Measurements from ENCODE around the gene ZNF701. TPM values are rescaled to one million over a fixed set of nuclear protein-coding genes. Genes with fewer than 3 reads are reported as not detected.
"Not testable (repeated sequence)": the region's sequence is repeated elsewhere in the genome, so short reads cannot be mapped to it uniquely, and the experiment has no call there.

ZNF701 gene
- total and polyA plus RNA-seq, 2 experiments from 2014 or later, result 8.5 to 24.7 TPM

DNA sequence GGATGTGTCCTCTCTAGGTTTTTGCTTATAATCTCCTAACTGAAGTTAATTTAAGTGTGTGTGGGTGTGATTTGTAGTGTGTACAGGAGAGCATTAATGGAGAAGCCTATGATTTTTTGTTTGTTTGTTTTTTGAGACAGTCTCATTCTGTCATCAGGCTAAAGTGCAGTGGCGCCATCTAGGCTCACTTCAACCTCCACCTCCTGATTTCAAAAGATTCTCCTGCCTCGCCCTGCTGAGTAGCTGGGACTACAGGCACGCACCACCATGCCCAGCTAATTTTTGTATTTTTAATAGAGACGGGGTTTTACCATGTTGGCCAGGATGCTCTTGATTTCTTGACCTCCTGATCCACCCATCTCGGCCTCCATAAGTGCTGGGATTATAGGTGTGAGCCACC is 20.6 kb downstream of the ZNF701 start:
- ATAC-seq (peak; percentile 51; the same call in 2 of the 3 replicates), DNase-seq (ENCODE audit: low spot score) (peak; percentile 62)
- H3F3A ChIP-seq (replicated peaks; ENCODE audit: low read depth), result no peaks in the 10 kb centered on the region
- no peak overlapping the region for H3K4me3 Mint-ChIP-seq
- H2AFZ ChIP-seq, result no peak overlapping the region
- peaks cover 2% of the 10 kb centered on the region; the same call in 1 of the 2 replicates for H3K4me1 ChIP-seq (ENCODE audit: insufficient read depth)
- H3K27ac ChIP-seq (ENCODE audit: low read depth), result no peak overlapping the region
- H3K4me1 Mint-ChIP-seq, result no peaks in the 10 kb centered on the region
- H3K79me2 ChIP-seq (replicated peaks; ENCODE audit: insufficient read depth), result no peaks in the 10 kb centered on the region
- H3K4me2 ChIP-seq, result no peak overlapping the region
- 0 out of 2 replicates have a peak, but pooled peaks cover 8% of the 10 kb centered on the region for H3K36me3 ChIP-seq (ENCODE audit: insufficient read depth)
- TF ChIP-seq EZH2phosphoT487 (IDR thresholded peaks at IDR 0.05; ENCODE audit: unreplicated experiment), result no peak
- no peak for TF ChIP-seq POLR2AphosphoS5 (IDR thresholded peaks at IDR 0.05; ENCODE audit: low read depth)
- TF ChIP-seq, protein P1, sequence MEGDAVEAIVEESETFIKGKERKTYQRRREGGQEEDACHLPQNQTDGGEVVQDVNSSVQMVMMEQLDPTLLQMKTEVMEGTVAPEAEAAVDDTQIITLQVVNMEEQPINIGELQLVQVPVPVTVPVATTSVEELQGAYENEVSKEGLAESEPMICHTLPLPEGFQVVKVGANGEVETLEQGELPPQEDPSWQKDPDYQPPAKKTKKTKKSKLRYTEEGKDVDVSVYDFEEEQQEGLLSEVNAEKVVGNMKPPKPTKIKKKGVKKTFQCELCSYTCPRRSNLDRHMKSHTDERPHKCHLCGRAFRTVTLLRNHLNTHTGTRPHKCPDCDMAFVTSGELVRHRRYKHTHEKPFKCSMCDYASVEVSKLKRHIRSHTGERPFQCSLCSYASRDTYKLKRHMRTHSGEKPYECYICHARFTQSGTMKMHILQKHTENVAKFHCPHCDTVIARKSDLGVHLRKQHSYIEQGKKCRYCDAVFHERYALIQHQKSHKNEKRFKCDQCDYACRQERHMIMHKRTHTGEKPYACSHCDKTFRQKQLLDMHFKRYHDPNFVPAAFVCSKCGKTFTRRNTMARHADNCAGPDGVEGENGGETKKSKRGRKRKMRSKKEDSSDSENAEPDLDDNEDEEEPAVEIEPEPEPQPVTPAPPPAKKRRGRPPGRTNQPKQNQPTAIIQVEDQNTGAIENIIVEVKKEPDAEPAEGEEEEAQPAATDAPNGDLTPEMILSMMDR (conservative IDR thresholded peaks at IDR 0.05; ENCODE audit: low read depth in 2 of 2), result peak; percentile 64 to 77
- no peak overlapping the region for H3K4me3 ChIP-seq
- no peaks in the 10 kb centered on the region for H3K27me3 Mint-ChIP-seq (ENCODE audit: insufficient read depth, low read depth, poor library complexity)
- H4K20me1 ChIP-seq (replicated peaks; ENCODE audit: insufficient read depth), result no peaks in the 10 kb centered on the region
- no peak overlapping the region for H3K27ac Mint-ChIP-seq
- peaks cover 57% of the 10 kb centered on the region for H3K36me3 Mint-ChIP-seq (ENCODE audit: low read depth)
- H3K9me3 Mint-ChIP-seq, result peaks cover 20% of the 10 kb centered on the region
- no peaks in the 10 kb centered on the region for H3K9me2 ChIP-seq (ENCODE audit: insufficient read depth)
- no peaks in the 10 kb centered on the region for H3K27me3 ChIP-seq (ENCODE audit: insufficient read depth)

DNA sequence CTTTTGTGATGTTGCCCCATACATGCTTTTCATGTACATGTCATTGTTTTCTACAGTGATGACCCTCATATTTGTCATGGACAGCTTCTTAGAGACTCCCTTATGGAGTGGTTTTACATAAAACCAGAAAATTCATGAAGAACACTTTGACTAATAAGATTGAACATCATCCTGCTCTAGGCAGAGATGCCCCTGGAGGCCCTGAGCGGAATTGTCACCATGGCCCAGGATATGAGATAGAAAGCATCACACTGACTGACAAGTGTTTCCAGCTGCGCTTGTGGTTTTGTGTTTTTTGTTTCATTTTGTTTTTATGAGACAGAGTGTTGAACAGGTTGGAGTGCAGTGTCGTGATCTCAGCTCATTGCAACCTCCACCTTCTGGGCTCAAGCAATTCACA is 22.2 kb downstream of the ZNF701 start:
- 0 out of 2 replicates have a peak, but pooled peaks cover 4% of the 10 kb centered on the region for H4K20me1 ChIP-seq (replicated peaks; ENCODE audit: insufficient read depth)
- H3K79me2 ChIP-seq (replicated peaks; ENCODE audit: insufficient read depth), result no peaks in the 10 kb centered on the region
- DNase-seq (ENCODE audit: low spot score), result no peak
- H3K36me3 Mint-ChIP-seq (ENCODE audit: low read depth), result peaks cover 67% of the 10 kb centered on the region
- H3K36me3 ChIP-seq (ENCODE audit: insufficient read depth), result peaks cover 14% of the 10 kb centered on the region; the same call in 1 of the 2 replicates
- H3K27me3 Mint-ChIP-seq (ENCODE audit: insufficient read depth, low read depth, poor library complexity), result no peaks in the 10 kb centered on the region
- no peak overlapping the region for H2AFZ ChIP-seq
- H3K27ac Mint-ChIP-seq, result no peak overlapping the region
- H3K4me1 Mint-ChIP-seq, result no peaks in the 10 kb centered on the region
- H3K9me3 Mint-ChIP-seq, result peaks cover 32% of the 10 kb centered on the region
- no peaks in the 10 kb centered on the region for H3F3A ChIP-seq (replicated peaks; ENCODE audit: low read depth)
- H3K4me1 ChIP-seq (ENCODE audit: insufficient read depth), result no peaks in the 10 kb centered on the region
- no peaks in the 10 kb centered on the region for H3K27me3 ChIP-seq (ENCODE audit: insufficient read depth)
- H3K4me2 ChIP-seq, result no peak overlapping the region
- H3K4me3 ChIP-seq, result no peak overlapping the region
- no peak for ATAC-seq
- no peaks in the 10 kb centered on the region for H3K9me2 ChIP-seq (ENCODE audit: insufficient read depth)
- H3K27ac ChIP-seq (ENCODE audit: low read depth), result no peak overlapping the region
- H3K4me3 Mint-ChIP-seq, result no peak overlapping the region
- TF ChIP-seq, protein P1 (conservative IDR thresholded peaks at IDR 0.05; ENCODE audit: low read depth in 2 of 2), result peak; percentile 16 to 33; a peak in 1 of 4 replicates
- TF ChIP-seq, protein P2, sequence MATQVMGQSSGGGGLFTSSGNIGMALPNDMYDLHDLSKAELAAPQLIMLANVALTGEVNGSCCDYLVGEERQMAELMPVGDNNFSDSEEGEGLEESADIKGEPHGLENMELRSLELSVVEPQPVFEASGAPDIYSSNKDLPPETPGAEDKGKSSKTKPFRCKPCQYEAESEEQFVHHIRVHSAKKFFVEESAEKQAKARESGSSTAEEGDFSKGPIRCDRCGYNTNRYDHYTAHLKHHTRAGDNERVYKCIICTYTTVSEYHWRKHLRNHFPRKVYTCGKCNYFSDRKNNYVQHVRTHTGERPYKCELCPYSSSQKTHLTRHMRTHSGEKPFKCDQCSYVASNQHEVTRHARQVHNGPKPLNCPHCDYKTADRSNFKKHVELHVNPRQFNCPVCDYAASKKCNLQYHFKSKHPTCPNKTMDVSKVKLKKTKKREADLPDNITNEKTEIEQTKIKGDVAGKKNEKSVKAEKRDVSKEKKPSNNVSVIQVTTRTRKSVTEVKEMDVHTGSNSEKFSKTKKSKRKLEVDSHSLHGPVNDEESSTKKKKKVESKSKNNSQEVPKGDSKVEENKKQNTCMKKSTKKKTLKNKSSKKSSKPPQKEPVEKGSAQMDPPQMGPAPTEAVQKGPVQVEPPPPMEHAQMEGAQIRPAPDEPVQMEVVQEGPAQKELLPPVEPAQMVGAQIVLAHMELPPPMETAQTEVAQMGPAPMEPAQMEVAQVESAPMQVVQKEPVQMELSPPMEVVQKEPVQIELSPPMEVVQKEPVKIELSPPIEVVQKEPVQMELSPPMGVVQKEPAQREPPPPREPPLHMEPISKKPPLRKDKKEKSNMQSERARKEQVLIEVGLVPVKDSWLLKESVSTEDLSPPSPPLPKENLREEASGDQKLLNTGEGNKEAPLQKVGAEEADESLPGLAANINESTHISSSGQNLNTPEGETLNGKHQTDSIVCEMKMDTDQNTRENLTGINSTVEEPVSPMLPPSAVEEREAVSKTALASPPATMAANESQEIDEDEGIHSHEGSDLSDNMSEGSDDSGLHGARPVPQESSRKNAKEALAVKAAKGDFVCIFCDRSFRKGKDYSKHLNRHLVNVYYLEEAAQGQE (IDR thresholded peaks at IDR 0.05; ENCODE audit: unreplicated experiment), result no peak
- TF ChIP-seq EZH2 (IDR thresholded peaks at IDR 0.05; ENCODE audit: low read depth, unreplicated experiment), result no peak

DNA sequence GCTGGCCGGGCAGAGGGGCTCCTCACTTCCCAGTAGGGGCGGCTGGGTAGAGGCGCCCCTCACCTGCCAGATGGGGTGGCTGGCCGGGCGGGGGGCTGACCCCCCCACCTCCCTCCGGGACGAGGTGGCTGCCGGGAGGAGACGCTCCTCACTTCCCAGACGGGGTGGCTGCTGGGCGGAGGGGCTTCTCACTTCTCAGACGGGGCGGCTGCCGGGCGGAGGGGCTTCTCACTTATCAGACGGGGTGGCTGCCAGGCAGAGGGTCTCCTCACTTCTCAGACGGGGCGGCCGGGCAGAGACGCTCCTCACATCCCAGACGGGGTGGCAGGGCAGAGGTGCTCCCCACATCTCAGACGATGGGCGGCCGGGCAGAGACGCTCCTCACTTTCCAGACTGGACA is 23.4 kb downstream of the ZNF701 start:
- not testable (repeated sequence) for ATAC-seq; H3K4me3 Mint-ChIP-seq; H2AFZ ChIP-seq; DNase-seq (ENCODE audit: low spot score); H3K27ac ChIP-seq (ENCODE audit: low read depth); H3K4me1 ChIP-seq (ENCODE audit: insufficient read depth); H3K4me3 ChIP-seq; H3K9me2 ChIP-seq (ENCODE audit: insufficient read depth); H3K27ac Mint-ChIP-seq; H4K20me1 ChIP-seq (replicated peaks; ENCODE audit: insufficient read depth); H3K79me2 ChIP-seq (replicated peaks; ENCODE audit: insufficient read depth); H3K27me3 Mint-ChIP-seq (ENCODE audit: insufficient read depth, low read depth, poor library complexity); H3K27me3 ChIP-seq (ENCODE audit: insufficient read depth); H3K4me2 ChIP-seq; H3K4me1 Mint-ChIP-seq; H3F3A ChIP-seq (replicated peaks; ENCODE audit: low read depth)
- H3K36me3 Mint-ChIP-seq (ENCODE audit: low read depth), result peaks cover 70% of the 10 kb centered on the region
- H3K36me3 ChIP-seq (ENCODE audit: insufficient read depth), result peaks cover 14% of the 10 kb centered on the region; the same call in 1 of the 2 replicates
- peaks cover 39% of the 10 kb centered on the region for H3K9me3 Mint-ChIP-seq

Data from GM23338 (cell line).